Astrocyte of the cerebellum (primary cell): ENCODE data around the gene NOXO1.

Source experiments
- DNase-seq: peaks from one replicate; pipeline ENCODE4 v3.0.0-alpha.2; 2011; ENCODE audit warnings: low read depth
- H3K4me3 ChIP-seq: 2 replicates; pipeline ENCODE4 v1.5.1; 2011; ENCODE audit warnings: mild to moderate bottlenecking, low read depth, low read length, moderate library complexity
- CTCF ChIP-seq: IDR thresholded peaks from 2 replicates; pipeline ENCODE4 v1.5.1; 2012; ENCODE audit warnings: low read length, low read depth, moderate library complexity, mild to moderate bottlenecking; ENCODE audit errors: missing control alignments
- in situ Hi-C: cut with HindIII; loops from 2 replicates; pipeline ENCODE4 v1.10.0; 2017; ENCODE audit warnings: low sequenced_read_pairs

Gene NOXO1

GRCh38 chr16:1938910-1939309 lies 42.4 kb downstream of the NOXO1 start:
- in situ Hi-C loops, result no loop called here
- no peak for TF ChIP-seq CTCF
- DNase-seq, result no peak
- H3K4me3 ChIP-seq, result no peak overlapping the region

GRCh38 chr16:1938316-1938715 lies 43.0 kb downstream of the NOXO1 start:
- in situ Hi-C loops, result no loop called here
- TF ChIP-seq CTCF, result no peak
- no peak overlapping the region for H3K4me3 ChIP-seq
- no peak for DNase-seq

GRCh38 chr16:1936945-1937479 lies 44.3 kb downstream of the NOXO1 start:
- TF ChIP-seq CTCF, result no peak
- no peak for DNase-seq
- in situ Hi-C loops, result no loop called here
- no peak overlapping the region for H3K4me3 ChIP-seq

- no peak for TF ChIP-seq CTCF
- no peak for DNase-seq
- in situ Hi-C loops, result no loop called here
- H3K4me3 ChIP-seq, result no peak overlapping the region
These were observed 48.1 kb downstream of the NOXO1 start for GRCh38 chr16:1933097-1933661.

DNA sequence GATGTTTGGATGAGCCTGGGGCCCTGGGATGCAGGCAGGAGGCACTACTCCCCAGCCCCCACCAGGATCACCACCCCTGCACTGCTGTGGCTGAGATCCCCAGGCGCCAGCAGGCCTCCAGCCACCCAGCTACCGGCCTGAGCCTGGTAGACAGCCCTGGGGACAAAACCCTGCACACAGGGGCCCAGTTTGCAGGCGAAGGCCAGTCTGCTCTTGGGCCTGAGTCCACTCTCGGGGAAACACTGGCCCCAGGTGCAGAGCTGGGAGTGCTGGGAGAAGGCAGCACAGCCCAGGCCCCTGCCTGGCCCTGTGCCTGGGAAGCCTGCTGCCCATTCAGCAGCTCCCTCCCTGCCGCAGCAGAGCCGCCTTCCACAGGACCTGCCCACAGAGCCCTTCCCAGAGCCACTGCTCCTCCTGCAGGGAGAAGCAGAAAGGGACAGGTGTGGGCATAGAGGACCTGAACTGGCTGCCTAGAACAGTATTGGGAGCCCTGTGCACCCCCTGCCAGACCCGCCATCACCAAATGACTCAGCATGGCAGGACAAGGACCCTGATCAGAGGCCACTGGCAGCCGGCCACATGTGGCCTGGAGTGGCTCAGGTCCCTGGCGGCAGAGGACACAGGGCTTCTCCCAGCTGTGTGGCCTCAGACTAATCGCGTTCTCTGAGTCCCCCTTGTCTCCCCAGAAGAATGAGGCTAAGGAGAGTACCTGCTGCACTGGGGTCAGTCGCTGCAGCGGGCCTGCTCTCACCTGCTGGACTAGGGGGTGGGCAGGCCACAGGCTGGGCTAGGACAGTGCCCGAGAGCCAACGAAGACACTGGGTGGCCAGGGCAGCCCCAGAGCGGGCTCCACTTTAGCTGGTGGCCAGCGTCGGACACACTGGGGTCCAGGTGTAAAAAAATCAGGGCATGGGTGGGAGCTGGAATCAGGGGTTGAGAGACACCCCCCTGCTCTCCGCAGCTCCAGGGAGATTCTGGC lies 48.9 kb downstream of the NOXO1 start:
- no peak for DNase-seq
- peak; percentile 12 for TF ChIP-seq CTCF
- no peak overlapping the region for H3K4me3 ChIP-seq
- in situ Hi-C loops, result no loop called here

- in situ Hi-C loops, result no loop called here
- no peak overlapping the region for H3K4me3 ChIP-seq
- no peak for TF ChIP-seq CTCF
- DNase-seq, result no peak
These were observed 50.9 kb downstream of the NOXO1 start for GRCh38 chr16:1930338-1930720.
